ENCODE data around the gene HTT.

HTT gene

GRCh38 chr4:3205995-3206394, 131.5 kb downstream of the HTT start:
- Mint-ChIP-seq H3K4me3 (no peak overlapping the region), H3K36me3 (ENCODE audit: low read depth) (peaks cover 89% of the 10 kb centered on the region), H3K9me3 (no peaks in the 10 kb centered on the region), H3K27ac (no peak overlapping the region), H3K4me1 (ENCODE audit: low read depth) (peaks cover 23% of the 10 kb centered on the region), H3K27me3 (no peaks in the 10 kb centered on the region)
- intact Hi-C loops (cut with micrococcal nuclease), result no loop called here

DNA sequence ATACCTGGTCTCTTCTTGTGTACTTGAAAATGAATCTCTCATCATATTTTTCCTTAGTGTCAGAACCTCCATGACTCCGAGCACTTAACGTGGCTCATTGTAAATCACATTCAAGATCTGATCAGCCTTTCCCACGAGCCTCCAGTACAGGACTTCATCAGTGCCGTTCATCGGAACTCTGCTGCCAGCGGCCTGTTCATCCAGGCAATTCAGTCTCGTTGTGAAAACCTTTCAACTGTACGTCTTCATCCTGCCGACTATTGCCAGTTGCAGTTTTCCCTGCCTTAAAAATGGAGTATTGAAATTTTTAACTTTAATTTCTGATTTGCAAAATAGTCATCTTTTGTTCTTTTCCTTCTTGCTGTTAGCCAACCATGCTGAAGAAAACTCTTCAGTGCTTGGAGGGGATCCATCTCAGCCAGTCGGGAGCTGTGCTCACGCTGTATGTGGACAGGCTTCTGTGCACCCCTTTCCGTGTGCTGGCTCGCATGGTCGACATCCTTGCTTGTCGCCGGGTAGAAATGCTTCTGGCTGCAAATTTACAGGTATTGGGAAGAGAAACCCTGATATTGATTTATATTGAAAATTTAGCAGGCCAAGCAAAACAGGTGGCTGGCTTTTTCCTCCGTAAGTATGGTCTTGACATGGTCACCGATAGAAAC, 132.1 kb downstream of the HTT start:
- Mint-ChIP-seq H3K4me3 (no peak overlapping the region), H3K27me3 (no peaks in the 10 kb centered on the region), H3K36me3 (ENCODE audit: low read depth) (peaks cover 91% of the 10 kb centered on the region), H3K27ac (no peak overlapping the region), H3K4me1 (ENCODE audit: low read depth) (peaks cover 19% of the 10 kb centered on the region), H3K9me3 (no peaks in the 10 kb centered on the region)
- intact Hi-C loops (cut with micrococcal nuclease), result no loop called here

DNA sequence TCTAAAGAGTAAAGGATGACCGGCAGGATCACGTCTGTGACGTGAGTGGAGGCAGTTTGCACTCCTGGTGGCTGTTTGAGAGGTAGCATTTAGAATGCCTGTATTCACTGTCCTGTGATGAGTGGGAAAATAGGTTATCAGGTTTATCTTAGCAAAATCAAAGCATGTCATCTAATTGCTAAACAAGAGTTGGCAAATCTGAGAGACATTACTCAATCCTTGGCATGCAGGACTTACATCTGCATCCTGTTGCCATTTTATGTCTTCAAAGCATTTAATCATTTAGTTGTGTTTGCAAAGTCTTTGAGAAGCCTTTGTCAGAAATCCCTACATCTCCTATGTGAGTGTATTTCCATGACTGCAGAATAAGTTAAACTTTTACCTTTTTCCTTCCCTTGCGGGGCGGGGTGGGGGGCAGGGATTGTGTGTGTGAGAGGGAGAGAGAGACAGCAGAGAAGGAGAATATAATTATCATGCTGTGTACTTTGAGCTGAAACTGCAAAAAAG, 133.1 kb downstream of the HTT start:
- intact Hi-C loops (cut with micrococcal nuclease), result no loop called here
- no peaks in the 10 kb centered on the region for H3K9me3 Mint-ChIP-seq
- H3K27me3 Mint-ChIP-seq, result no peaks in the 10 kb centered on the region
- H3K36me3 Mint-ChIP-seq (ENCODE audit: low read depth), result peaks cover 92% of the 10 kb centered on the region
- peaks cover 9% of the 10 kb centered on the region for H3K4me1 Mint-ChIP-seq (ENCODE audit: low read depth)
- H3K27ac Mint-ChIP-seq, result no peak overlapping the region
- H3K4me3 Mint-ChIP-seq, result no peak overlapping the region

DNA sequence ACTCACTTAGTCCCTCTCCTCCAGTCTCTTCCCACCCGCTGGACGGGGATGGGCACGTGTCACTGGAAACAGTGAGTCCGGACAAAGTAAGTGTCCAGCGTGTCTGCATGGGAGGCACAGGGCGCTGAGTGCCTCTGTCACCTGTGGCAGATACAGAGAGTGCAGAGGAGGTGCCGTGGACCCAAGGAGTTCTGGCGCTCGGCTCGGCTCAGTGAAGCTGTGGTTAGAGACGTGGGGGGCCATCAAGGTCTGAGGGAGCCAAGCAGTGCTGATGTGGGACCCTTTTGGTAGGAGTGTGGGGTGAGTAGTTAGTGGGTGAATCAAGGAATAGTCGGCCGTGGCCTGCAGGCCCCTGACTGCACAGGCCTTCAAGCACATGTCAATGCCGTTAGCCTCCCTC, 134.3 kb downstream of the HTT start:
- Mint-ChIP-seq H3K4me1 (ENCODE audit: low read depth) (no peaks in the 10 kb centered on the region), H3K27ac (no peak overlapping the region), H3K36me3 (ENCODE audit: low read depth) (peaks cover 92% of the 10 kb centered on the region), H3K9me3 (no peaks in the 10 kb centered on the region), H3K4me3 (no peak overlapping the region), H3K27me3 (no peaks in the 10 kb centered on the region)
- intact Hi-C loops (cut with micrococcal nuclease), result no loop called here

GRCh38 chr4:3209551-3210325, 135.3 kb downstream of the HTT start:
- peaks cover 92% of the 10 kb centered on the region for H3K36me3 Mint-ChIP-seq (ENCODE audit: low read depth)

DNA sequence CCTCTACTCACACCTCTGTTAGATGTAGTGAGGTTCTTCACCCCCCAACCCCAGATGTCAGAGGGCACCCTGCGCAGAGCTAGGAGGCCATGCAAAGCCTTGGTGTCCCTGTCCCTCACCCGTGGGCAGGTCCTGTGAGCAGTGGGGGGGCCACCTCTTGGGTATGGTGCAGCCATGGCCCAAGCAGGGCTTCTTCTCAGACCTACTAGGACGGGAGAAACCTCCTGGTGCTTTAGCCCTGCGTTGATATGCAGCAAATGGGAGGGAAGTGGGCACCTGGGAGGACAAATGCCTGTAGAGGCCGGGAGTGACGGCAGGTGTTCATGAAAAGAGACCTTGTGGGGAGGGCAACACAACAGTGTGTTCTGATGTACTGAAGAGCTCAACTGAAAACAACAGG, 136.0 kb downstream of the HTT start:
- Mint-ChIP-seq H3K36me3 (ENCODE audit: low read depth) (peaks cover 97% of the 10 kb centered on the region), H3K9me3 (no peaks in the 10 kb centered on the region), H3K4me1 (ENCODE audit: low read depth) (no peaks in the 10 kb centered on the region), H3K27me3 (no peaks in the 10 kb centered on the region), H3K27ac (no peak overlapping the region), H3K4me3 (no peak overlapping the region)
- intact Hi-C loops (cut with micrococcal nuclease), result no loop called here

More at GRCh38 chr4:3209551-3210325, 135.3 kb downstream of the HTT start:
- intact Hi-C loops (cut with micrococcal nuclease), result no loop called here
- Mint-ChIP-seq H3K27me3 (no peaks in the 10 kb centered on the region), H3K9me3 (no peaks in the 10 kb centered on the region), H3K27ac (no peak overlapping the region), H3K4me1 (ENCODE audit: low read depth) (no peaks in the 10 kb centered on the region), H3K4me3 (no peak overlapping the region)

GRCh38 chr4:3211866-3212265, 137.4 kb downstream of the HTT start:
- Mint-ChIP-seq H3K27ac (no peak overlapping the region), H3K36me3 (ENCODE audit: low read depth) (peaks cover 100% of the 10 kb centered on the region), H3K27me3 (no peaks in the 10 kb centered on the region), H3K4me3 (no peak overlapping the region), H3K9me3 (no peaks in the 10 kb centered on the region), H3K4me1 (ENCODE audit: low read depth) (no peaks in the 10 kb centered on the region)
- intact Hi-C loops (cut with micrococcal nuclease), result no loop called here

GRCh38 chr4:3212391-3213105, 138.1 kb downstream of the HTT start:
- intact Hi-C loops (cut with micrococcal nuclease), result no loop called here
- no peaks in the 10 kb centered on the region for H3K9me3 Mint-ChIP-seq
- peaks cover 100% of the 10 kb centered on the region for H3K36me3 Mint-ChIP-seq (ENCODE audit: low read depth)
- H3K4me1 Mint-ChIP-seq (ENCODE audit: low read depth), result no peaks in the 10 kb centered on the region
- no peaks in the 10 kb centered on the region for H3K27me3 Mint-ChIP-seq
- H3K4me3 Mint-ChIP-seq, result no peak overlapping the region
- no peak overlapping the region for H3K27ac Mint-ChIP-seq

GRCh38 chr4:3213106-3213425, 138.6 kb downstream of the HTT start:
- intact Hi-C loops (cut with micrococcal nuclease), result no loop called here
- Mint-ChIP-seq H3K27ac (no peak overlapping the region), H3K36me3 (ENCODE audit: low read depth) (peaks cover 100% of the 10 kb centered on the region)

GRCh38 chr4:3213661-3214250, 139.3 kb downstream of the HTT start:
- Mint-ChIP-seq H3K4me3 (no peak overlapping the region), H3K27ac (no peak overlapping the region), H3K36me3 (ENCODE audit: low read depth) (peaks cover 100% of the 10 kb centered on the region), H3K4me1 (ENCODE audit: low read depth) (peaks cover 4% of the 10 kb centered on the region), H3K9me3 (no peaks in the 10 kb centered on the region), H3K27me3 (no peaks in the 10 kb centered on the region)
- intact Hi-C loops (cut with micrococcal nuclease), result no loop called here

More at GRCh38 chr4:3213106-3213425, 138.6 kb downstream of the HTT start:
- no peaks in the 10 kb centered on the region for H3K4me1 Mint-ChIP-seq (ENCODE audit: low read depth)
- H3K4me3 Mint-ChIP-seq, result no peak overlapping the region
- no peaks in the 10 kb centered on the region for H3K27me3 Mint-ChIP-seq
- H3K9me3 Mint-ChIP-seq, result no peaks in the 10 kb centered on the region

- Mint-ChIP-seq H3K27me3 (no peaks in the 10 kb centered on the region), H3K4me1 (ENCODE audit: low read depth) (peaks cover 17% of the 10 kb centered on the region), H3K36me3 (ENCODE audit: low read depth) (peaks cover 100% of the 10 kb centered on the region), H3K9me3 (no peaks in the 10 kb centered on the region), H3K27ac (no peak overlapping the region), H3K4me3 (no peak overlapping the region)
- intact Hi-C loops (cut with micrococcal nuclease), result no loop called here
These were observed 140.8 kb downstream of the HTT start for GRCh38 chr4:3215256-3215655.

DNA sequence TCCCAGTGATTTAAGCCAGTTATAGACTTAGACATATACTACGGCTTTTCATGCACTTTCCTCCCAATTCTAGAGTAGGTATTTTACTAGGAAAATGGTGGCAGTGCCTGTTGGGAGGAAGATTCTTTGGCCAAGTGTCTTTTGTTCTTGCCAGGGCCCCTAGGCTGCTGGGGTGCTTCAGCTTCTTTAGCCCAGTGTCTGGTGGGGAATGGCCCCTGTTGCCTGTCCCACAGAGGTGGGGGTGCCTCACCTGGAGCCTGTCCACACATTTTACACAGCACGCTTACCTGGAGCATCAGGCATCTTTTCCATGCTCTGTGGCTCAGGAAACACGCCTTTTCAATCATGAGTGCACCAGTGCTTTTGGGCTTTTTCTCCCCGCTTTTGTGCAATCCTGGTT, 141.3 kb downstream of the HTT start:
- Mint-ChIP-seq H3K4me3 (no peak overlapping the region), H3K36me3 (ENCODE audit: low read depth) (peaks cover 100% of the 10 kb centered on the region), H3K27me3 (no peaks in the 10 kb centered on the region)

GRCh38 chr4:3217266-3217665, 142.8 kb downstream of the HTT start:
- peaks cover 100% of the 10 kb centered on the region for H3K36me3 Mint-ChIP-seq (ENCODE audit: low read depth)
- no peak overlapping the region for H3K4me3 Mint-ChIP-seq
- peaks cover 19% of the 10 kb centered on the region for H3K4me1 Mint-ChIP-seq (ENCODE audit: low read depth)
- intact Hi-C loops (cut with micrococcal nuclease), result no loop called here
- no peak overlapping the region for H3K27ac Mint-ChIP-seq
- H3K9me3 Mint-ChIP-seq, result no peaks in the 10 kb centered on the region
- no peaks in the 10 kb centered on the region for H3K27me3 Mint-ChIP-seq

More for the DNA sequence above, 141.3 kb downstream of the HTT start:
- Mint-ChIP-seq H3K4me1 (ENCODE audit: low read depth) (peaks cover 17% of the 10 kb centered on the region), H3K27ac (no peak overlapping the region), H3K9me3 (no peaks in the 10 kb centered on the region)
- intact Hi-C loops (cut with micrococcal nuclease), result no loop called here

- intact Hi-C loops (cut with micrococcal nuclease), result no loop called here
- Mint-ChIP-seq H3K4me1 (ENCODE audit: low read depth) (peaks cover 24% of the 10 kb centered on the region), H3K9me3 (no peaks in the 10 kb centered on the region), H3K27ac (no peak overlapping the region), H3K27me3 (no peaks in the 10 kb centered on the region), H3K4me3 (no peak overlapping the region), H3K36me3 (ENCODE audit: low read depth) (peaks cover 100% of the 10 kb centered on the region)
These were observed 143.3 kb downstream of the HTT start for GRCh38 chr4:3217771-3218170.

All from dendritic cell treated with granulocyte-macrophage colony-stimulating factor and Interleukin-4, amounts not matched to agents 40 ng/mL and 50 ng/mL, for 4 days (primary cell).